ENCODE results near the gene SASH1. TPM values are rescaled to one million over a fixed set of nuclear protein-coding genes. Genes with fewer than 3 reads are reported as not detected.

Gene SASH1
- total RNA-seq, 1 donor: 39.7 TPM

DNA sequence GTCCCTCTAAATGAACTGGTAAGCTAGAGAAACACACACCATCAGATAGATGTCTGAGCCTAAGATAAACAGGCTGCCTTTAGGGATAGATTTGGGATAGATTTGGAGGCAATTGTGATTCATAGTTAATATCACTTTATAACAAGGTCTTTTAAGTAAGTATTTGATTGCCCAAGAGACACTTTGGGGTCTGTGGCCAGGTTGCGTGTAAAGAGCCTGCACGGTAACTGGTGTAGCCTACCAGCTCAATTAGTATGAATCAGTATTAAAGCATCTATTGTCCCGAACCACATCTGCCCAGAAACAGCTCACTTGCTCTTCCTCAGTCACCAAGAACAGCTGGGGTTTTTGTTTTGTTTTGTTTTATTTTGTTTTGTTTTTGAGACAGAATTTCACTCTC lies 193.3 kb downstream of the SASH1 start:
- peak; percentile 83 for DNase-seq (ENCODE audit: low read depth)
- no peak for TF ChIP-seq CTCF (IDR thresholded peaks at IDR 0.05; ENCODE audit: insufficient read depth, low read depth, low read length)

GRCh38 chr6:148538261-148539190 lies 195.9 kb downstream of the SASH1 start:
- no peak for TF ChIP-seq CTCF (IDR thresholded peaks at IDR 0.05; ENCODE audit: insufficient read depth, low read depth, low read length)
- no peak overlapping the region for H3K4me3 ChIP-seq (ENCODE audit: low read depth, low read length)
- peak; percentile 76 for DNase-seq (ENCODE audit: low read depth)

More for the DNA sequence above, 193.3 kb downstream of the SASH1 start:
- no peak overlapping the region for H3K4me3 ChIP-seq (ENCODE audit: low read depth, low read length)

DNA sequence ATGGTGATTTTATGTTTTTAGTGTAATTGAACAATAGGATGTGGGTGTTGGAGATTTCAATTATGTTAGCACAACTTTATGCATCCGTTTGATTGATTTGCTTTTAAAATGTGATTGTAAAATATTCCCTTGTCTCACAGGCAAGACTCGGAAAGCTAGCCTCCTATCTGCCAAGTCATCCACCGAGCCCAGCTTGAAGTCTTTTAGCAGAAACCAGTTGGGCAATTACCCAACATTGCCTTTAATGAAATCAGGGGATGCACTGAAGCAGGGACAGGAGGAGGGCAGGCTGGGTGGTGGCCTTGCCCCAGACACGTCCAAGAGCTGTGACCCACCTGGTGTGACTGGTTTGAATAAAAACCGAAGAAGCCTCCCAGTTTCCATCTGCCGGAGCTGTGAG lies 200.9 kb downstream of the SASH1 start:
- H3K4me3 ChIP-seq (ENCODE audit: low read depth, low read length): no peak overlapping the region
- DNase-seq (ENCODE audit: low read depth): no peak
- TF ChIP-seq CTCF (IDR thresholded peaks at IDR 0.05; ENCODE audit: insufficient read depth, low read depth, low read length): no peak

DNA sequence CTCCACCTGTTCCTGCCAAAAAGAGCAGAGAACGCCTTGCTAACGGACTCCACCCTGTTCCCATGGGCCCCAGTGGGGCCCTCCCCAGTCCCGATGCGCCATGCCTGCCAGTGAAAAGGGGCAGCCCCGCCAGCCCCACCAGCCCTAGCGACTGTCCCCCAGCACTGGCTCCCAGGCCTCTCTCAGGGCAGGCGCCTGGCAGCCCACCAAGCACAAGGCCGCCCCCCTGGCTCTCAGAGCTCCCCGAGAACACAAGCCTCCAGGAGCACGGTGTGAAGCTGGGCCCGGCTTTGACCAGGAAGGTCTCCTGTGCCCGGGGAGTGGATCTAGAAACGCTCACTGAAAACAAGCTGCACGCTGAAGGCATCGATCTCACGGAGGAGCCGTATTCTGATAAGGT lies 201.8 kb downstream of the SASH1 start:
- H3K4me3 ChIP-seq (ENCODE audit: low read depth, low read length): no peak overlapping the region
- no peak for TF ChIP-seq CTCF (IDR thresholded peaks at IDR 0.05; ENCODE audit: insufficient read depth, low read depth, low read length)
- no peak for DNase-seq (ENCODE audit: low read depth)

- no peak for TF ChIP-seq CTCF (IDR thresholded peaks at IDR 0.05; ENCODE audit: insufficient read depth, low read depth, low read length)
- no peak overlapping the region for H3K4me3 ChIP-seq (ENCODE audit: low read depth, low read length)
- no peak for DNase-seq (ENCODE audit: low read depth)
These were observed 203.3 kb downstream of the SASH1 start for GRCh38 chr6:148545901-148546300.

- no peak for TF ChIP-seq CTCF (IDR thresholded peaks at IDR 0.05; ENCODE audit: insufficient read depth, low read depth, low read length)
- no peak for DNase-seq (ENCODE audit: low read depth)
- H3K4me3 ChIP-seq (ENCODE audit: low read depth, low read length): no peak overlapping the region
These were observed 204.5 kb downstream of the SASH1 start for GRCh38 chr6:148547110-148547509.
